Astrocyte (in vitro differentiated cells and primary cell): ENCODE results near the gene TNC.

Experiments
- EZH2 ChIP-seq: IDR thresholded peaks from 2 replicates; pipeline ENCODE4 v1.6.1; 2012; ENCODE audit warnings: mild to moderate bottlenecking, low read length, inconsistent platforms; ENCODE audit not compliant: insufficient read depth
- TF ChIP-seq, protein P1 (sequence below): IDR thresholded peaks from 2 replicates; pipeline ENCODE4 v1.5.1; 2011; ENCODE audit warnings: low read depth, mild to moderate bottlenecking, inconsistent platforms, low read length, moderate library complexity; ENCODE audit not compliant: insufficient read depth

DNA sequence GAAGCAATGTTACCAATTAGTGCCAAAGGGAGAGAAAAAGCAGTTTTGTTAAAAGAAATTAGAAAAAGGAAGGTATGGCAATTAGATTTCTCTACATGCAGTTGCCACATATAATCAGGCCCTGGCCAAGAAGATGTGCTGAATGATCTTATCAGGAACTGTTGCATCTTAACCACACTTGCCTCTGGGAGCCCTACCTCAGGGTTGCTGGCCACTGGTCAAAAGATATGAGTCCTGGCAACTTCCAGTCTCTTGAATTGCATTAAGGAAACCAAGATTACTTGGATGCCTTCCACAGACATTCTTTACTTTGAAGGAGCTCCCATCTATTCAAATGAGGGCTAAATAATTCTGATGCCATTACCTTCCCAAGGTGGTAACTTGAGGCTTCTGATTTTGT is 60.4 kb downstream of the TNC start:
- TF ChIP-seq, protein P1, sequence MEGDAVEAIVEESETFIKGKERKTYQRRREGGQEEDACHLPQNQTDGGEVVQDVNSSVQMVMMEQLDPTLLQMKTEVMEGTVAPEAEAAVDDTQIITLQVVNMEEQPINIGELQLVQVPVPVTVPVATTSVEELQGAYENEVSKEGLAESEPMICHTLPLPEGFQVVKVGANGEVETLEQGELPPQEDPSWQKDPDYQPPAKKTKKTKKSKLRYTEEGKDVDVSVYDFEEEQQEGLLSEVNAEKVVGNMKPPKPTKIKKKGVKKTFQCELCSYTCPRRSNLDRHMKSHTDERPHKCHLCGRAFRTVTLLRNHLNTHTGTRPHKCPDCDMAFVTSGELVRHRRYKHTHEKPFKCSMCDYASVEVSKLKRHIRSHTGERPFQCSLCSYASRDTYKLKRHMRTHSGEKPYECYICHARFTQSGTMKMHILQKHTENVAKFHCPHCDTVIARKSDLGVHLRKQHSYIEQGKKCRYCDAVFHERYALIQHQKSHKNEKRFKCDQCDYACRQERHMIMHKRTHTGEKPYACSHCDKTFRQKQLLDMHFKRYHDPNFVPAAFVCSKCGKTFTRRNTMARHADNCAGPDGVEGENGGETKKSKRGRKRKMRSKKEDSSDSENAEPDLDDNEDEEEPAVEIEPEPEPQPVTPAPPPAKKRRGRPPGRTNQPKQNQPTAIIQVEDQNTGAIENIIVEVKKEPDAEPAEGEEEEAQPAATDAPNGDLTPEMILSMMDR, result no peak
- no peak for TF ChIP-seq EZH2
